Measurements from ENCODE around the gene RBM26.

The RBM26 gene, protein sequence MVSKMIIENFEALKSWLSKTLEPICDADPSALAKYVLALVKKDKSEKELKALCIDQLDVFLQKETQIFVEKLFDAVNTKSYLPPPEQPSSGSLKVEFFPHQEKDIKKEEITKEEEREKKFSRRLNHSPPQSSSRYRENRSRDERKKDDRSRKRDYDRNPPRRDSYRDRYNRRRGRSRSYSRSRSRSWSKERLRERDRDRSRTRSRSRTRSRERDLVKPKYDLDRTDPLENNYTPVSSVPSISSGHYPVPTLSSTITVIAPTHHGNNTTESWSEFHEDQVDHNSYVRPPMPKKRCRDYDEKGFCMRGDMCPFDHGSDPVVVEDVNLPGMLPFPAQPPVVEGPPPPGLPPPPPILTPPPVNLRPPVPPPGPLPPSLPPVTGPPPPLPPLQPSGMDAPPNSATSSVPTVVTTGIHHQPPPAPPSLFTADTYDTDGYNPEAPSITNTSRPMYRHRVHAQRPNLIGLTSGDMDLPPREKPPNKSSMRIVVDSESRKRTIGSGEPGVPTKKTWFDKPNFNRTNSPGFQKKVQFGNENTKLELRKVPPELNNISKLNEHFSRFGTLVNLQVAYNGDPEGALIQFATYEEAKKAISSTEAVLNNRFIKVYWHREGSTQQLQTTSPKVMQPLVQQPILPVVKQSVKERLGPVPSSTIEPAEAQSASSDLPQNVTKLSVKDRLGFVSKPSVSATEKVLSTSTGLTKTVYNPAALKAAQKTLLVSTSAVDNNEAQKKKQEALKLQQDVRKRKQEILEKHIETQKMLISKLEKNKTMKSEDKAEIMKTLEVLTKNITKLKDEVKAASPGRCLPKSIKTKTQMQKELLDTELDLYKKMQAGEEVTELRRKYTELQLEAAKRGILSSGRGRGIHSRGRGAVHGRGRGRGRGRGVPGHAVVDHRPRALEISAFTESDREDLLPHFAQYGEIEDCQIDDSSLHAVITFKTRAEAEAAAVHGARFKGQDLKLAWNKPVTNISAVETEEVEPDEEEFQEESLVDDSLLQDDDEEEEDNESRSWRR

DNA sequence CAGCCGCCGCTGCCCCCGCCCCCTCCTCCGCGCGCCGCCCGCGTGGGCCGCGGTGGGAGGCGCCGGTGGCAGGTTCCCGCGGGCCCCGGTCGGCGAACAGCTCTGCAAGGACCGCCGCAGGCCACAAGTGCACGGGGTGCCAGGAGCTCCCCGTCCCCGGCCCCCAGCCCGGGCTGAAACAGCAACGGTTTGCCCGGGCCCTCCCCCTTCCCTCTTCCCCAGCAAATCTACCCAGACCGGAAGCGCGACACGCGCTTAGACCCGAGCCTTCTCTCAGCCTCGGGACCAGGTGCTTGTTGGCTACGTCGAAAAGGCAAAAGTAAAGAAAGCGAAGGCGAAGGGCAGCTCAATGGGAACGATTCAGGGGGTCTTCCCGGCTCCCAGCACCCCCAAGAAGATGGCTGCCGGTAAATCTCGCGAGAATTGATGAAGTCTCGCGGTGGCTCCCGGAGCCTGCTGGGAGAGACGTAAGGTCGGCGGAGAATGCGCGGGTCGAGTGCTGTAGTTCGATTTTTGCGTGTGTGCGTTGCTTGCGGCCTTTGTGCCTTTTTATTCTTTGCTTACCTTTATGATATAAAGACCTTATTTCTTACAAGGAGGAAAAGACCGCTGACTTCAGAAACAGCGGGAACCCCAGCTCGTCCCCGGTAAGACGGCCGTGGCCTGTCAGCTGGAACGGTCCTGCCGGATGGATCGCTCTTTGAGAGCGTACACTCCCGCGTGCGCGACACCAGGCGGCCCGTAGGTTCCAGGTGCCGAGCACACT is at the start of gene RBM26:
RBM26 (minus strand) TSS at position 425 of the 766 bp plus-strand sequence. CDS start 481 bp downstream, outside the sequence.
- peak; percentile 93 for FAIRE-seq
- DNase-seq (ENCODE audit: extremely low spot score, insufficient read length, low read depth), result peak; percentile 88

DNA sequence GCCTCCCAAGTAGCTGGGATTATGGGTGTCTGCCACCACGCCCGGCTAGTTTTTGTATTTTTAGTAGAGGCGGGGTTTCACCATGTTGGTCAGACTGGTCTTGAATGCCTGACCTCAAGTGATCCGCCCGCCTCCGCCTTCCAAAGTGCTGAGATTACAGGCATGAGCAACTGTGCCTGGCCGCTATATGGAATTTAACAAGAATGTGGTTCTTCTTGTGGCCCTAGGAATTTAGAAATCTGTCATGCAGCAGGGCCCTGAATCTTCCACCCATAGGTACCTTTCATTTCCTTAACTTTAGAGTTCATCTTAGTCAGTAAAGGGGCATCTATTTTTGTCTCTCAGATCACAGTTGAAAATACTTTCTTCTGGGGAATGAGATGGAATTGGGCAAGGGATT is 49.3 kb upstream of the RBM26 start:
- no peak for DNase-seq (ENCODE audit: extremely low spot score, insufficient read length, low read depth)
- FAIRE-seq, result no peak

DNA sequence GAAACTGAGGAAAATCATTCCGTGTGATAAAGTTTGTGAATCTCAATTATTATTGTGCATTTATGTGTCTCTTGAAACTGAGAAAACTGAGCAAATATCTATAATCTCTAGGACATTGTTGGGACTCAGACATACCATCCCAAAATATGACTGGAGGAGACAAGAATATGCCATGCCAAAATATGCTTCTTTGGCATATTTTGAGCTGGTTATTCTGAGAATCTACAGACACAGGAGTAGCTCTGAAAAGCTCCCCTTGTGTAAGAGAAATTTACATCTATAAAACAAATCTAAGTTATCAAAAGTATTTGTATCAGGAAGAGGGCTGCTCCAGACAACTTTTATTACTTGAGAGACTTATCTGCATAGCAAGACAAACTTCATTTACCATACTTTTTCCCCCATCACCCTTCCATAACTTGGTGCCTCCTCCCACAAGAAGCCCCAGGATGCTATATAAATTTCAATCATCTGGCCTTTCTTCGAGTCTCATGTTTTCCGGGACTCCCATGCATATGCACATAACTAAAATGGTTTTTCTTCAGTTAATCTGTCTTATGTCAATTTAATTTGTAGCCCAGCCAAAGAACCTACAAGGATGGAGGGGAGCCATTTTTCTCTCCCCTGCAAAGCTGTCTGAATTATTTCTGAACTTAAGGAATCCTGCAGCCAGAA is 46.3 kb upstream of the RBM26 start:
- no peak for DNase-seq (ENCODE audit: extremely low spot score, insufficient read length, low read depth)
- FAIRE-seq, result no peak

DNA sequence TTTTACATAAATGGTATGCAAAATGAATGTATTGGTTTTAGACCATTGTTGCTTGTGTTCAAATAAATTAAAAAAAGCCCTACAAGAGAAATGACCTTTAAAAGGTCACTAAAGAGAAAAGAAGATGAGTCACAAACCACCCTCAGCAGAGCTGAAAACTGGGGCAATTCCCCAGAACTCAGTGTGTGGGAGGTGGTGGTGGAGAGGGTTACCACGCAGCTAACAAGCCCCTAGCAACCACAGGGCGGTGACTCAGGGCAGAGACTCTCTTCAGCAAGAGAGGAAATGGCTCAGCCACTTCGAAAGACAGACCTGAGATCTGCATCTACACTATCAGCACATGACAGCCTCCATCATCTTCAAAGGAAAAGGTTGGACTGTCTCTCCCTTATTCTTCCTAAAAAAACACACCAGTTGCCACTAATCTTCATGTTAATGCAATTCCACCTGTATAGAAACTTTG is 45.5 kb upstream of the RBM26 start:
- FAIRE-seq (peak; percentile 95), DNase-seq (ENCODE audit: extremely low spot score, insufficient read length, low read depth) (peak; percentile 50)

DNA sequence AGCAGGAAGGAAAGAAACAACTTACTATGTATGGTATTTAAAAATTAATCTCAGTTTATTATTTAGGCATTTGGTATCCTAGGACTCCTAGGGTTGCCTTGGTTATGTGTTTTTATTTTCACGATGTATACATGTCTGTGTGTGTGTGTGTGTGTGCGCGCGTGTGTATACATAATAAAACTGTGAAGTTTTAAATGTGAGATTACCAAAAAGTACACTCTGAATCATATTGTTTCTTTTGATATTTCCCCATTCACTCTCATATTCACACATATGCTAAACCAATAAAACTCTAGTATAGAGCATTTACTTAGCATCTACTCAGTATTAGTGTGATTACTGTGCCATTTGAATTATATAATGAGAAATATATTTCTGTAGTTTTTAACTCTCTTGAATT is 44.1 kb upstream of the RBM26 start:
- DNase-seq (ENCODE audit: extremely low spot score, insufficient read length, low read depth) (no peak), FAIRE-seq (no peak)

DNA sequence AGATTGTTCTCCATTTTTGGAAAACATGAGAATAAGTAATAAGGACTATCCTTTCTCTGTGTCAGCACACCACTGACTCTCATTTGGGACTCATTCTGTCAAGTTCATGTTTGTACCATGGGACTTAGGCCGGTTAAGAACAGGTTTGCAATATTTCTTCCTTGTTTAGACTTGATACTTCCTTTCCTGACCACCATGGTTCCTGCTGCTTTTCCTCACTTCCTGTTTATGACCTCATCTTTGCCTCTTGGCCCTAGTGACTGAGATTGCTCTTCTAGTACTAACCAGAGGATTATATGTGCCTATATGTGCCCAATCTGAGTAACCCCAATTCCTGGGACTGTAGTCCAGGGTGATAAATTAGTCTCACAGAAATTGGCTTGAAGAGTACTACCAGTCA is 42.4 kb upstream of the RBM26 start:
- FAIRE-seq, result peak; percentile 70
- DNase-seq (ENCODE audit: extremely low spot score, insufficient read length, low read depth), result no peak

DNA sequence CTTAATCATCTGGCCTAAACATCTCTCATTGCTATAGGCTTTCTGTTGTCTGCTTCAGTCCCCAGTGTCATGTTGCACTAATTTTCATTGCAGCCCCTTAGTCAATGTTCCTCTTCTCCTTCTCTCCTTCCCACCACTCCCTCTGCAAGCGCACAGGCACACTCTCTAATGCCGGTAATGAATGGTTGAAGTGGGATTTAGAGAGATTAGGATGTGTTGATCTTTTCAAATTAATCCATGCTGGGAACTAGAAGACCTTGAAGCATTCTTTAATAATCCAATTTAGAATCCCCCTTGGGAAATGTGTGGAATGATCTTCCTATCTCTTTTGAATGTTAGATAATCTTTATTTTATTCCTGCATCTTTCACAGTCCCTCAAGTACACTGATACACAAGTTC is 41.7 kb upstream of the RBM26 start:
- FAIRE-seq (no peak), DNase-seq (ENCODE audit: extremely low spot score, insufficient read length, low read depth) (no peak)

DNA sequence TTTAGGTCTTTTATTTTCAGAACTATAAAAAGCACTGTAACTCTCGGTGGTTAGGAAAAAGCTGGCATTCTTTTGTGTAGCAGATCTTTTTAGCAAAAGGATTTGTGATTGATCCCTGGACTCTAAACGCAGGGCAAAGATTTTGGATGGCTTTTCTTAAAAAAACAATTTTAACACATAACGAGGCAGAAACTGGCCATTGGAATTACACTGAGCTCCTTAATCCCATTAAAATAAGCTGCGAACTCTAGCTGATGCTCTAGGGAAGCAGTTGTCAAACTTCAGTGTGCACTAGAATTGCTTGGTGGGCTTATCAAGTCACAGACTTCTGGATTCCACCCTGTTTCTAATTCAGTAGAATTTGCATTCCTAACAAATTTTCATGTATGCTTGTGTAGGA is 41.1 kb upstream of the RBM26 start:
- DNase-seq (ENCODE audit: extremely low spot score, insufficient read length, low read depth), result no peak
- no peak for FAIRE-seq

DNA sequence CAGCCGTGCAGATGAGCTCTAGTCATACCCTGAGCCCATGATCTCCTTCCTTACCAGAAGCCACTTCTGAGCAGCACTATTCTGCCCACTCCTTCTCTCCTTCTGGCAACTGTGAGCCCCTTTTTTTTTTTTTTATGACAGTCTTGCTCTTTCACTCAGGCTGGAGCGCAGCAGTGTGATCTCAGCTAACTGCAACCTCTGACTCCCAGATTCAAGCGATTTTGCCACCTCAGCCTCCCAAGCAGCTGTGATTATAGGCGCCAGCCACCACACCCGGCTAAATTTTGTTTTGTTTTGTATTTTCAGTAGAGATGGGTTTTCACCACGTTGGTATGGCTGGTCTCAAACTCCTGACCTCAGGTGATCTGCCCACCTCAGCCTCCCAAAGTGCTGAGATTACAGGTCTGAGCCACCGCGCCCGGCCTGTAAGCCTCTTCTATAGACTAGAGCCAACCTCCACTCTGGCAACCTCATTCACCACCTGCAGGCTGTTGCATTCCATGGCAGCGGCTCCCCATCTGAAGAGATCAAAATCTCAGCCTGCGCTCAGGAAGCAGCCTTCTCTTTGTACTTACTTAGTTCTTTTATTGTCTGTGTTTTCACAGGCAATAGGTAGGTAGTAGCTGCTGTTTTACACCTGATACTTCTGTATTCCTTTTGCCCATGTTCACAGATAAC is 40.1 kb upstream of the RBM26 start:
- FAIRE-seq, result no peak
- no peak for DNase-seq (ENCODE audit: extremely low spot score, insufficient read length, low read depth)

DNA sequence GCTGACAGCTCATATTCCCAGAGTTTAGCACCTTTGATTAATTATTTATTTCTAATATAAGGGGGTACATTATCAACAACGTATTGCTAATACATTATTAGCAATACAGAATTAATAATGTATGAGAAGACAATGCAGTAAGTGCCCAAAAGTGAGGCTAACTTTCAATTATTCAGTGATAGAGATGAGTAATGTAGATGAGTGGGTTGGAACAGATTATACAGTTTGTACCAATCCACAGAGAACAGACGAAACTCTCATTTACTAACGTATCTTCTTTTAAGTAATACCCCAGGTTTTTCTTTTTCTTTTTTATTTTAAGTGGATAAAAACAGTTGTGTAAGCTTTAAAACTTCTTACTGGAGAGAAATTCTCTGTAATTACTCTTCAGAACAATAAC is 36.7 kb upstream of the RBM26 start:
- DNase-seq (ENCODE audit: extremely low spot score, insufficient read length, low read depth), result no peak
- no peak for FAIRE-seq

DNA sequence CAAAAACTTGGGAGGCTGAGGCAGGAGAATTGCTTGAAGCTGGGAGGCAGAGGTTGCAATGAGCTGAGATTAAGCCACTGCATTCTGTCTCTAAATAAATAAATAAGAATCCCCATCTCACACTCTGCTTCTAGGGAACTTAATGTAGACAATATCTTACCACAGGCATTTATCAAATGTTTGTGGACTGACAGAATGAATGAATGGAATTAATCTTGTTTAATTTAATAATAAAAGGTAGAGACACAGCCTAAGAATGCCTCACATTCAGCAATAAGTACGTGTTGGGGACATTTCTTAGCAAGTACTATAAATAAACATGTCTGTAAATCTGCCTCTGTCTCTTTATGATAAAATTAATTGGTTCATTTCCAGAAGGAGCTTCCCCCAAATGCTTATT is 36.2 kb upstream of the RBM26 start:
- FAIRE-seq (no peak), DNase-seq (ENCODE audit: extremely low spot score, insufficient read length, low read depth) (no peak)

DNA sequence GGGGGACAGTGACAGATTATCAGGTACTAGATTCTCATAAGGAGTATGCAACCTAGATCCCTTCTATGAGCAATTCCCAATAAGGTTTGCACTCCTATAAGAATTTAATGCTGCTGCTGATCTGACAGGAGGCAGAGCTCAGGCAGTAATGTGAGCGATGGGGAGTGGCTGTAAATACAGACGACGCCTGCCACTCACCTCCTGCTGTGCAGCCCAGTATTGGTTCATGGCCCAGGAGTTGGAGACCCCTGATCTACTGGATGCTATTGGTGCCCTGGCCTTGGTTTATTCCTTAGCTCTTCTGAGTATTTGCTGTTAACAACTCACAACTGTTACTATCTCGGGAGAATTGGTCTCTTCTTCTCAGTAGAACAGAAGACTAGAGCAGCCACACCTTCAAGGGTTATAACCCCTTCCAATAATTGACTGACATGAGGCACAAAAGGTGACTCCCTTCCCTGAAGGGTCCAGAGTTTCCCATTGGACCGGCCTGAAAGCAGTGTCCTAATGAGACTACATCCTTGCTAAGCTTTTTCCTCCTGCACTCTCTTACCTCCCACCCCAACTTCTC is 35.0 kb upstream of the RBM26 start:
- FAIRE-seq (no peak), DNase-seq (ENCODE audit: extremely low spot score, insufficient read length, low read depth) (no peak)

DNA sequence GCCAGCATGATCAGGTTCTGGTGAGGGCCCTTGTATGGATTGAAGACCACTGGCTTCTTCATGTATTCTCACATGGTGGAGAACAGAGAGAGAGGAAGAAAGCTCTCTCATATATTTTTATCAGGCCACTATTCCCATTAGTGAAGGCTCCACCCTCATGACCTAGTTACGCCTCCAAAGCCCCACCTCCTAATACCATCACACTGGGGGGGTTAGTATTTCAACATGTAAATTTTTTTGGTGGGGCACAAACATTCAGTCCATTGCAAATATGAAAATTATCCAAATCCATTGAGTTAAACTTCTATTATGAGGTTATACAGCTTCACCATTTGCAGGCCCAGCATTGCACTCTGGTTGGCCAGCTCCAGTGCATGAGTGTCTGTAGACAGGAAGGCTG is 33.2 kb upstream of the RBM26 start:
- no peak for FAIRE-seq
- DNase-seq (ENCODE audit: extremely low spot score, insufficient read length, low read depth), result no peak

DNA sequence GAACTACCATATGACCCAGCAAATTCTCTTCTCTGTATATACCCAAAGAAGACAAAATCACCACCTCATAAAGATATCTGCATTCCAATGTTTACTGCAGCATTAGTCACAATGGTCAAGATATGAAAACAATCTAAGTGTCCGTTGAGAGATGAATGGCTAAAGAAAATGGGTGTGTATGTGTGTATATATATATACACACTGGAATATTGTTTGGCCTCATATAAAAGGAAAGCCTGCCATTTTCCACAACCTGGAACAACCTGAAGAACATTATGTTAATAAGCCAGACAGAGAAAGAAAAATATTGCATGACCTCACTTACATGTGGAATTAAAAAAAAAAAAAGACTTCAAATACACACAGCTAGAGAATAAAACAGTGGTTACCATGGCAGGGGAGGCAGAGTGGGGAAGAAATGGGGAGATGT is 29.5 kb upstream of the RBM26 start:
- FAIRE-seq, result no peak
- DNase-seq (ENCODE audit: extremely low spot score, insufficient read length, low read depth), result no peak

DNA sequence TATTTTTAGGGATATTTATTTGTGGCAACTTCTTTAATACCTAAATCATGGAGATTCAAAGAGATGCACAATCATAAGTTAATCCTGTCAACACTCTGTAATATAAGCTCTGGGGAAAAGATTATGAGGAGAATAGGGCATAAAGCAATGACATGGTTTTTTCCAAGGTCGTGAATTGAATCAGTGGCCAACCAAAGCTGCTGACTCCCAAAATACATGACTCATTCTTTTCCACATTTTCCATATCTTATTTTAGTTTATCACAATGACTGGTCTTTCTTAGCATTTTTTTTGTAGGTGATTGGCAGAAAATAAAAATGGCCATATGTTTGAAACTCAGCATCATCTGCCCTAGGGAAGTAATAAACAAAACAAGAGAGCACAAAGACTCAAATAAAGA is 28.5 kb upstream of the RBM26 start:
- no peak for FAIRE-seq

DNA sequence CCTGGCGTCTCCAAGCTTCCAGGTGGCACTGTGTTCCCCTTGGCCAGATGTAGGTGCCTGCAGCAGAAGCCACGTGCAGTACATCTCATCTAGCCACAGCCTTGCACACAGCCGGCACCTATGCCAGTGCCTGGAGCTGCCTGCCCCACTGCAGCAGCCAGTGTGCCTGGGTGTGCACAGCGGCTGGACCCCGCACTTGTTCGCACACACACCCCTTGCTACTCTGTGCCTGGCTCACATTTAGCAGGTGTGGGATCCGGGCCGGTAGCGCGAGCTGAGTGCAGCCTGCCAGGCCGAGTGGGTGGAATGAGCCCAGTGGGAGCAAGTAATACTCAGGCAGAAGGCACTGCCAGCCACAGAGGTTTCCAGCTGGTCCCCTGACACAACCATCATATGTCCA is 26.9 kb upstream of the RBM26 start:
- FAIRE-seq (no peak), DNase-seq (ENCODE audit: extremely low spot score, insufficient read length, low read depth) (no peak)

More for the DNA sequence above, 28.5 kb upstream of the RBM26 start:
- DNase-seq (ENCODE audit: extremely low spot score, insufficient read length, low read depth), result no peak

DNA sequence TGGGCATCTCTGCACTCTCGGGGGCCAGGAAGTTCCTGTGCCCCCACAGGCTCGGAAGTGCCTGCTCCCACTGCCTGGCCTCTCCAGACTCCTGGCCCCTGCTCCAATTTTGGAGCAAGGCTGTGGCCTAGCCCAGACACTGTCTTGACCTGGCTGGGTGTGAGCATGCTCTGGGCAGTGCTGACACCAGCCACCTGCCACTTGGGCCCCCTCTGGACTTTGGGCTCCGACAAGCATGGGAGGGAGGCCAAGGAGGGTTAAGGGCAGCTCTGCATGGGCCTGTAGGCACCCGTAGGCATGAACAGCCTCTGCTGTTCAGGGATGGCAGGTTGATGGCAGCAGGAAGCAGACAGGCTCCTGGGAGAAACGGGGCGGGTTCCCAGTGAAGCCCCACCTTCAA is 26.0 kb upstream of the RBM26 start:
- no peak for FAIRE-seq
- no peak for DNase-seq (ENCODE audit: extremely low spot score, insufficient read length, low read depth)

DNA sequence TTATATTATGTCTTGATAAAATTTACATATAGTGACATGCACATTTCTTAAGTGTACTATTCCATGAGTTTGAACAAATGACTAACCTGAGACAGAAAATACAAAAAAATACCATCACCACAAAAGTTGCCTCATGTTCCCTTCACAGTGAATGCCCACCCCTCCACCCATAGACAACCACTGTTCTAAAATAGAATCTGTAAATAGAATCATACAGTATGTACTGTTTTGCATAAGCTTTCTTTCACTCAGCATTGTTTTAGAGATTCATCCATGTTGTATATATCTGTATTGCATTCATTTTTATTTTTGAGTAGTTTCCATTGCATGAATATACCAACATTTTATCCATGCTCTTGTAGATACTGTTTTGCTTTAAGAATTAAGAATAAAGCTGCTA is 23.3 kb upstream of the RBM26 start:
- FAIRE-seq (no peak), DNase-seq (ENCODE audit: extremely low spot score, insufficient read length, low read depth) (no peak)

DNA sequence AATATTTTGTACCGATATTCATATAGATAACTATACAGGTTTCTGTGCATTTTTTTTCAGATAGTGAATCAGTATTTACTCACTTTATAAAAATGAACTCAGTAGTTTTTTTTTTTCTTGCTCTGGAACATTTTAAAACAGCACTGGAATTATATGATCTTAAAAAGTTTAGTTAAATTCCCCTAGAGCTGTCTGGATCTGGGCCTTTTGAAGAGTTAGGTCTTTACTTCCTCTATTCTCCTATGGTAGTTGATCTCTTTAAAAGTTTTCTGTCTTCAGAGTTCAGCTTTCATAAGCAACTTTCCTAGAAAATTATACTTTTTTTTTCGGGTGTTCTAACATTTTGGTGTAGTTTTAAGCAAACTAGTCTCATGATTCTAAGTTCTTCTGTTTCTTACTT is 21.8 kb upstream of the RBM26 start:
- FAIRE-seq (no peak), DNase-seq (ENCODE audit: extremely low spot score, insufficient read length, low read depth) (no peak)

Data from GM18507 (cell line).